K562 (cell line): ENCODE results near the gene PPP1R10. TPM values are rescaled to one million over a fixed set of nuclear protein-coding genes. Genes with fewer than 3 reads are reported as not detected.

ENCODE experiments used
- CBX1 ChIP-seq: sonication (generic); IDR thresholded peaks from 2 replicates; pipeline ENCODE4 v1.6.1; 2016; ENCODE audit warnings: antibody characterized with exemption, low read depth, mild to moderate bottlenecking
- KHSRP ChIP-seq: fragments of 450-650 bp; IDR thresholded peaks from 2 replicates; pipeline ENCODE4 v1.6.1; 2017
- LCOR ChIP-seq: sonication (generic); formaldehyde crosslinking; IDR thresholded peaks from 2 replicates; pipeline ENCODE4 v1.8.0; 2022; ENCODE audit warnings: mild to moderate bottlenecking, missing genetic modification reagents
- NR3C1 ChIP-seq: sonication (generic); formaldehyde crosslinking; IDR thresholded peaks from 2 replicates; pipeline ENCODE4 v1.8.1; 2022; ENCODE audit warnings: missing genetic modification reagents
- NRF1 ChIP-seq, 2 experiments: fragments of 450-650 bp; IDR thresholded peaks in 1 of 2; conservative IDR thresholded peaks in 1 of 2; 2 replicates each; pipeline ENCODE4 v1.6.1; 2014; ENCODE audit warnings: mild to moderate bottlenecking in 2 of 2
- RAD51 ChIP-seq: fragments of 450-650 bp; IDR thresholded peaks from 2 replicates; pipeline ENCODE4 v1.7.1; 2016; ENCODE audit warnings: low read depth, mild to moderate bottlenecking, borderline replicate concordance
- RBM17 ChIP-seq: fragments of 200-400 bp; formaldehyde crosslinking; IDR thresholded peaks from 2 replicates; pipeline ENCODE4 v1.6.1; 2017; ENCODE audit warnings: low read depth, mild to moderate bottlenecking, low read length, borderline replicate concordance
- SETDB1 ChIP-seq: IDR thresholded peaks from one replicate; pipeline ENCODE4 v1.6.1; 2012; ENCODE audit warnings: low read length, control low read depth, inconsistent platforms
- SIRT6 ChIP-seq: IDR thresholded peaks from one replicate; pipeline ENCODE4 v1.6.1; 2012; ENCODE audit warnings: low read depth, mild to moderate bottlenecking, control low read depth, inconsistent platforms, low read length, moderate library complexity
- SUPT5H ChIP-seq: fragments of 450-650 bp; IDR thresholded peaks from 2 replicates; pipeline ENCODE4 v1.6.1; 2016
- TBL1XR1 ChIP-seq, 2 experiments: IDR thresholded peaks; 2 replicates each; pipeline ENCODE4 v1.6.1; 2012; ENCODE audit warnings: improper control_type of control experiment in 2 of 2, low read length in 2 of 2, mild to moderate bottlenecking in 1 of 2
- VEZF1 ChIP-seq: fragments of 200-800 bp; sonication (Bioruptor generic); IDR thresholded peaks from 2 replicates; pipeline ENCODE4 v1.6.1; 2017; ENCODE audit warnings: missing genetic modification characterization, missing compliant biosample characterization
- ZC3H11A ChIP-seq: IDR thresholded peaks from 2 replicates; pipeline ENCODE4 v1.6.1; 2012; ENCODE audit warnings: low read depth, low read length, improper control_type of control experiment
- ZNF282 ChIP-seq: sonication (generic); formaldehyde crosslinking; IDR thresholded peaks from 2 replicates; pipeline ENCODE4 v1.8.1; 2023; ENCODE audit warnings: missing genetic modification reagents
- ZNF324 ChIP-seq: fragments of 250-450 bp; sonication (Bioruptor Pico); IDR thresholded peaks from 2 replicates; pipeline ENCODE4 v1.4.0; 2020; ENCODE audit warnings: mild to moderate bottlenecking
- ZNF407 ChIP-seq: fragments of 450-650 bp; IDR thresholded peaks from 2 replicates; pipeline ENCODE4 v1.6.1; 2016; ENCODE audit warnings: low read depth
- ZNF436 ChIP-seq: fragments of 250-450, 450-650 bp; sonication (Bioruptor Pico); formaldehyde crosslinking; IDR thresholded peaks from 2 replicates; pipeline ENCODE4 v1.7.0; 2020; ENCODE audit warnings: mild to moderate bottlenecking
- ZNF449 ChIP-seq: fragments of 250-450 bp; sonication (Bioruptor Pico); IDR thresholded peaks from 2 replicates; pipeline ENCODE4 v1.8.0; 2022; ENCODE audit warnings: moderate library complexity, mild to moderate bottlenecking, inconsistent platforms
- ZNF586 ChIP-seq: fragments of 450-650 bp; formaldehyde crosslinking; conservative IDR thresholded peaks from 2 replicates; pipeline ENCODE4 v1.4.0; 2020; ENCODE audit warnings: mild to moderate bottlenecking, moderate library complexity
- ZSCAN29 ChIP-seq: fragments of 450-650 bp; IDR thresholded peaks from 2 replicates; pipeline ENCODE4 v1.6.1; 2017
- polyA plus RNA-seq, 8 experiments: library from polyadenylated mRNA; depleted of rRNA in 4 of 8; stranded (reverse) in 5 of 8; unstranded in 3 of 8; fragments of >200 nt; fragmentation: Nextera tagmentation in 2 of 8; fragmentation: Illumina TruSeq in 1 of 8; extraction: Ambion mirVana in 2 of 8; extraction: Trizol in 1 of 8; gene quantifications; 2 replicates each; pipeline versions ENCODE4 v1.2.1 to v1.2.3, GENCODE V29; 2011 to 2014; ENCODE audit warnings: inconsistent platforms in 1 of 8, missing spikeins in 1 of 8
- total RNA-seq, 7 experiments: library from RNA; depleted of rRNA in 6 of 7; stranded (reverse); fragments of >200 nt in 6 of 7; fragmentation: Illumina TruSeq in 2 of 7; extraction: Trizol in 2 of 7; gene quantifications; 2 replicates each; pipeline versions ENCODE4 v1.2.1 to v1.2.3, GENCODE V29; 2011 to 2021; ENCODE audit warnings: low replicate concordance in 1 of 7

PPP1R10 gene
- total and polyA plus RNA-seq, 9 of the 15 experiments (the other 6 are each of a cell fraction or from before 2014, with no cell fraction given): 14.1 to 65.5 (median 32.6) TPM

DNA sequence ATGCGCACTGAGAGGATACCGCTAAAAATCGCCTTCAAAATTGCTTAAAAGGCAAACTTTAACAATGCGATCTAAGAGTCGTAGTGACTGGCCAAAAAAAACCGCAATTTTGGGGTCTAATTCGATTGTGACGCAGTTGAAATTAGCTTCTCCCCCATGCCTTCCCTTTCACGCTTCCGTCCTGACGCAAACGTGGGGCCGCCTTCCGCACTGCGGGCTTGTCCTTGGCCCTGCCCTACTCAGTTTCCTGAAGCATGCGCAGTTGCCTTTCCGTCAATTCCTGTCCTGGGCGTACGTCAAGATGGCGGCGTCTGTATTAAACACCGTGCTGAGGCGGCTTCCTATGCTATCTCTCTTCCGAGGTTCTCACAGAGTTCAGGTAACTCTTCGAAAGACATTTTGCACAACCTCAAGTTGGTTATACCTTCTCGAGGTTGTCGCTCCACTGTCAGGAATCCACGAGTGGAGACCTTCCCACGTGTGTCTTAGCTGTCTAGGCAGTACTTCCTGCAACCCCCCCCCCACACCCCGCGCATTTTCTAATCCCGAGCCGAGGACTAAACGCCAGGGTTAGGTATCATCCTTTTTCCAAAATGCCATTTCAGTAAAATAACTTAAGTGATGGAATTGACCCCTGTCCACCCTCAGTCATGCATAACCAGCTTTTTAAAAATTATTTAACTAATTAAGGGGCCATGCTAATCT lies 674 bp upstream of the PPP1R10 start, which contains the start of gene MRPS18B (continued):
- TF ChIP-seq ZNF324 (CRISPR knock-in tag) (peak; percentile 7; the same call in 1 of the 2 replicates), CBX1 (no peak), ZNF586 (CRISPR knock-in tag) (no peak), ZC3H11A (no peak), SETDB1 (no peak), ZNF282 (CRISPR knock-in tag) (no peak), KHSRP (no peak), NR3C1 (CRISPR knock-in tag) (no peak), VEZF1 (CRISPR knock-in tag) (peak; percentile 94), ZNF449 (CRISPR knock-in tag) (no peak), SUPT5H (peak; percentile 83), ZNF407 (peak; percentile 87), ZSCAN29 (no peak), ZNF436 (CRISPR knock-in tag) (no peak), NRF1 (conservative IDR thresholded peaks at IDR 0.05 in 1 of 2, IDR thresholded peaks at IDR 0.05 in 1 of 2) (peak; percentile 99 to 100), TBL1XR1 (IDR thresholded peaks at IDR 0.05; ENCODE audit: low read length in 2 of 2) (no peak), RAD51 (no peak; the same call in 1 of the 2 replicates), RBM17 (no peak), LCOR (no peak; the same call in 1 of the 2 replicates), SIRT6 (no peak)
